SK-N-SH (cell line): Measurements from ENCODE around the gene CYP46A1.

Source experiments
- CHD2 ChIP-seq: fragments of 150-350 bp; IDR thresholded peaks from 2 replicates; pipeline ENCODE4 v1.6.1; 2018; ENCODE audit warnings: low read length; ENCODE audit not compliant: partially characterized antibody
- CTCF ChIP-seq: fragments of 200-600 bp; sonication (generic); IDR thresholded peaks from 2 replicates; pipeline ENCODE4 v1.6.1; 2017; ENCODE audit warnings: antibody characterized with exemption, mild to moderate bottlenecking, moderate library complexity
- FOXM1 ChIP-seq: IDR thresholded peaks from 2 replicates; pipeline ENCODE4 v1.4.0; 2012; ENCODE audit warnings: low read depth, mild to moderate bottlenecking
- TCF12 ChIP-seq: IDR thresholded peaks from 2 replicates; pipeline ENCODE4 v1.4.0; 2012
- USF2 ChIP-seq: fragments of 150-350 bp; IDR thresholded peaks from 2 replicates; pipeline ENCODE4 v1.6.1; 2017; ENCODE audit warnings: antibody characterized with exemption, low read length, low read depth, borderline replicate concordance
- YY1 ChIP-seq: IDR thresholded peaks from 2 replicates; pipeline ENCODE4 v1.4.0; 2012; ENCODE audit warnings: low read depth, mild to moderate bottlenecking
- ZBTB33 ChIP-seq: IDR thresholded peaks from 2 replicates; pipeline ENCODE4 v1.4.0; 2012; ENCODE audit warnings: low read depth, borderline replicate concordance

- TF ChIP-seq YY1: no peak
- no peak for TF ChIP-seq CTCF
- TF ChIP-seq FOXM1: no peak
- TF ChIP-seq USF2: no peak
- no peak for TF ChIP-seq CHD2
- TF ChIP-seq ZBTB33: no peak
- TF ChIP-seq TCF12: no peak
These were observed 23.3 kb upstream of the CYP46A1 start for GRCh38 chr14:99660794-99661193.
